SU-DHL-6 (cell line): ENCODE results near the gene ITSN2.

ENCODE experiments used
- H2AFZ ChIP-seq: fragments of 200-600 bp; sonication (generic); 2 replicates; pipeline ENCODE4 v1.6.1; 2014; ENCODE audit warnings: low read depth, mild to moderate bottlenecking, moderate library complexity, mixed read lengths, antibody characterized with exemption, low read length; ENCODE audit not compliant: severe bottlenecking
- H3F3A ChIP-seq: fragments of 200-600 bp; shearing (Covaris generic); 2 replicates; pipeline ENCODE4 v1.6.0; 2016; ENCODE audit warnings: antibody characterized with exemption, mild to moderate bottlenecking; ENCODE audit not compliant: insufficient read depth
- H3K27ac ChIP-seq: fragments of 200-600 bp; sonication (generic); 2 replicates; pipeline ENCODE4 v1.5.1; 2016; ENCODE audit warnings: low read depth, mild to moderate bottlenecking, low read length, moderate library complexity, mixed read lengths
- H3K27me3 ChIP-seq: fragments of 200-600 bp; sonication (generic), shearing (Covaris generic); 2 replicates; pipeline ENCODE4 v1.6.0; 2014; ENCODE audit warnings: mild to moderate bottlenecking, low read length
- H3K36me3 ChIP-seq: fragments of 200-600 bp; sonication (generic); 2 replicates; pipeline ENCODE4 v1.6.1; 2014; ENCODE audit warnings: mild to moderate bottlenecking, low read length, mixed read lengths
- H3K4me2 ChIP-seq: fragments of 300-600, 200-600 bp; shearing (Covaris generic), sonication (generic); 2 replicates; pipeline ENCODE4 v1.6.0; 2014; ENCODE audit warnings: low read length, low read depth, mild to moderate bottlenecking; ENCODE audit not compliant: poor library complexity, severe bottlenecking
- H3K4me3 ChIP-seq: fragments of 200-600 bp; sonication (generic); 2 replicates; pipeline ENCODE4 v1.5.1; 2014; ENCODE audit warnings: antibody characterized with exemption, low read length, mild to moderate bottlenecking, mixed read lengths; ENCODE audit not compliant: insufficient read depth, poor library complexity, severe bottlenecking
- H3K79me2 ChIP-seq: fragments of 200-600 bp; sonication (generic); 2 replicates; pipeline ENCODE4 v1.6.1; 2014; ENCODE audit warnings: mild to moderate bottlenecking, low read length, moderate library complexity; ENCODE audit not compliant: insufficient read depth
- H3K9ac ChIP-seq: fragments of 200-600 bp; sonication (generic); 2 replicates; pipeline ENCODE4 v1.7.0; 2014; ENCODE audit warnings: mild to moderate bottlenecking, low read length
- H3K9me2 ChIP-seq: fragments of 200-600 bp; sonication (generic); replicated peaks from 2 replicates; pipeline ENCODE4 v1.6.1; 2014; ENCODE audit warnings: low read length; ENCODE audit not compliant: insufficient read depth
- H3K9me3 ChIP-seq: fragments of 200-600 bp; sonication (generic); 2 replicates; pipeline ENCODE4 v1.6.1; 2014; ENCODE audit warnings: low read length, mixed read lengths; ENCODE audit not compliant: insufficient read depth
- H4K20me1 ChIP-seq: fragments of 200-600 bp; sonication (generic); 2 replicates; pipeline ENCODE4 v1.6.1; 2014; ENCODE audit warnings: low read depth, mild to moderate bottlenecking, antibody characterized with exemption, low read length, moderate library complexity, mixed read lengths
- CTCF ChIP-seq: fragments of 200-600 bp; sonication (generic); IDR thresholded peaks from one replicate; pipeline ENCODE4 v1.5.1; 2017; ENCODE audit warnings: antibody characterized with exemption, mild to moderate bottlenecking, low read length, moderate library complexity; ENCODE audit not compliant: insufficient read depth, poor library complexity, severe bottlenecking
- EZH2phosphoT487 ChIP-seq: fragments of 200-600 bp; sonication (generic), shearing (Covaris generic); conservative IDR thresholded peaks from 2 replicates; pipeline ENCODE4 v1.6.1; 2018; ENCODE audit warnings: mild to moderate bottlenecking, antibody characterized with exemption, low read length, moderate library complexity, mixed read lengths

Gene ITSN2

GRCh38 chr2:24273598-24273997 lies 86.7 kb downstream of the ITSN2 start:
- H3K27ac ChIP-seq = no peak overlapping the region
- no peaks in the 10 kb centered on the region for H3K27me3 ChIP-seq
- H3F3A ChIP-seq = no peaks in the 10 kb centered on the region
- no peaks in the 10 kb centered on the region for H3K79me2 ChIP-seq
- H4K20me1 ChIP-seq = no peaks in the 10 kb centered on the region
- no peaks in the 10 kb centered on the region for H3K9me3 ChIP-seq
- peaks cover 13% of the 10 kb centered on the region; the same call in 1 of the 2 replicates for H3K36me3 ChIP-seq
- no peak for TF ChIP-seq CTCF
- TF ChIP-seq EZH2phosphoT487 = no peak
- H3K9ac ChIP-seq = no peak overlapping the region
- no peak overlapping the region for H3K4me2 ChIP-seq
- no peaks in the 10 kb centered on the region for H3K9me2 ChIP-seq
- H2AFZ ChIP-seq = no peak overlapping the region
- H3K4me3 ChIP-seq = no peak overlapping the region

GRCh38 chr2:24272907-24273306 lies 87.4 kb downstream of the ITSN2 start:
- Histone ChIP-seq H3F3A (no peaks in the 10 kb centered on the region), H3K9me3 (no peaks in the 10 kb centered on the region), H3K4me2 (no peak overlapping the region), H2AFZ (no peak overlapping the region), H3K4me3 (no peak overlapping the region), H3K27ac (no peak overlapping the region), H3K27me3 (no peaks in the 10 kb centered on the region), H3K36me3 (peaks cover 13% of the 10 kb centered on the region; the same call in 1 of the 2 replicates), H3K9ac (no peak overlapping the region), H3K79me2 (no peaks in the 10 kb centered on the region), H4K20me1 (no peaks in the 10 kb centered on the region), H3K9me2 (no peaks in the 10 kb centered on the region)
- no peak for TF ChIP-seq CTCF
- no peak for TF ChIP-seq EZH2phosphoT487

- Histone ChIP-seq H3K4me3 (no peak overlapping the region), H3K9ac (no peak overlapping the region), H3K27me3 (no peaks in the 10 kb centered on the region), H3K4me2 (no peak overlapping the region), H3K79me2 (no peaks in the 10 kb centered on the region), H3K9me2 (no peaks in the 10 kb centered on the region), H3K27ac (no peak overlapping the region), H3K36me3 (peaks cover 13% of the 10 kb centered on the region; the same call in 1 of the 2 replicates), H3F3A (no peaks in the 10 kb centered on the region), H3K9me3 (no peaks in the 10 kb centered on the region), H2AFZ (no peak overlapping the region), H4K20me1 (no peaks in the 10 kb centered on the region)
- TF ChIP-seq CTCF = no peak
Measured at GRCh38 chr2:24272161-24272802, 88.1 kb downstream of the ITSN2 start.
